ENCODE data around the gene SLC34A2.

SLC34A2 gene

GRCh38 chr4:25722964-25723363 is 67.3 kb downstream of the SLC34A2 start:
- no peak overlapping the region for H3K4me3 ChIP-seq (replicated peaks in 1 of 2; ENCODE audit: low read depth in 2 of 2, low read length in 2 of 2)
- no peak for TF ChIP-seq CTCF (IDR thresholded peaks at IDR 0.05; ENCODE audit: low read depth, low read length)
- DNase-seq (ENCODE audit: low read depth in 2 of 2) = no peak

GRCh38 chr4:25723409-25723808 is 67.8 kb downstream of the SLC34A2 start:
- DNase-seq (ENCODE audit: low read depth in 2 of 2) = peak in 1 of 2 donors; percentile 1
- H3K4me3 ChIP-seq (replicated peaks in 1 of 2; ENCODE audit: low read depth in 2 of 2, low read length in 2 of 2) = no peak overlapping the region
- TF ChIP-seq CTCF (IDR thresholded peaks at IDR 0.05; ENCODE audit: low read depth, low read length) = no peak

GRCh38 chr4:25725870-25726269 is 70.2 kb downstream of the SLC34A2 start:
- TF ChIP-seq CTCF (IDR thresholded peaks at IDR 0.05; ENCODE audit: low read depth, low read length) = no peak
- H3K4me3 ChIP-seq (replicated peaks in 1 of 2; ENCODE audit: low read depth in 2 of 2, low read length in 2 of 2) = no peak overlapping the region
- no peak for DNase-seq (ENCODE audit: low read depth in 2 of 2)

GRCh38 chr4:25727711-25728493 is 72.3 kb downstream of the SLC34A2 start:
- H3K4me3 ChIP-seq (replicated peaks in 1 of 2; ENCODE audit: low read depth in 2 of 2, low read length in 2 of 2) = no peak overlapping the region
- TF ChIP-seq CTCF (IDR thresholded peaks at IDR 0.05; ENCODE audit: low read depth, low read length) = no peak
- no peak for DNase-seq (ENCODE audit: low read depth in 2 of 2)
